ENCODE measurements around the gene MACROH2A1. TPM values are rescaled to one million over a fixed set of nuclear protein-coding genes. Genes with fewer than 3 reads are reported as not detected.
A peak's percentile ranks its signal among the peaks of the same experiment; 100 is the strongest.

MACROH2A1 gene
- total RNA-seq, 4 donors from 2014 or later, result 196 to 251 (median 209) TPM

DNA sequence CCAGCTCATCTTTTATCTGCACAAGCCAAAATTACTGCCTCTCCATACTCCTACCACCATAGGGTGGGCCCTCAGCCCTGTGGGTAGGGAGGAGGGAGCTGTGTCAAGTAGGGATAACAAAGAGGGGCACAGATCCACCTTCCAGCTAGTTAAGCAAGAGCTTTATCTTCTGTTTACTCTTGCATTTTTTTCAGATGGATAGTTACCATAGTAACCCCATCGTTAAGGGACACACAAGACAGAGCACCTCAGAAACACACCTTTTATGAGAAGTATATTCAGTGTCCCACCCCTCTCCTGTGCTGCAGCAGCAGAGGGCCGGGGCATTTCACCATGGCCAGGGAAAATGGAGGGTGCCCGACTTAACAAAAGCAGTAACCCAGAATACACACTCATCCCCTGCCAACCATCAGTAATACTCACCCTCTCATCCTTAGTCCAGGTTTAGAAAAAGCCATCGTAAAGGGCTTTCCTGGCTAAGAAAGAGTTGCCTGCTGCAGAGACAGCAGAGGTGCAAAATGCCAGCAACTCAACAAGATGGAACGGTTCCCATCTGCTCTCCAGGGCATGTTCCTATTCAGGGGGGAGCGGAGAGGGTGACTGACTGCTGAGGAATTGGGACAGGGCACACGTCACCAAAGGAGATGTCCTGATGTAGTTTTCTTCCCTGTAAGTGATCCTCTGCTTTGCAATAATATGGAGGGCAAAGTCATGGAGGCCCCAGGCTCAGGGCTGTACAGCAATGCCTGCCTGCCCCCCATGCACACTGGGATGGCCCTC, 25.1 kb downstream of the MACROH2A1 start:
- TF ChIP-seq EP300 (IDR thresholded peaks at IDR 0.05) (no peak), POLR2A (IDR thresholded peaks at IDR 0.05) (no peak), POLR2AphosphoS5 (IDR thresholded peaks at IDR 0.05) (no peak)
- TF ChIP-seq, protein P1, sequence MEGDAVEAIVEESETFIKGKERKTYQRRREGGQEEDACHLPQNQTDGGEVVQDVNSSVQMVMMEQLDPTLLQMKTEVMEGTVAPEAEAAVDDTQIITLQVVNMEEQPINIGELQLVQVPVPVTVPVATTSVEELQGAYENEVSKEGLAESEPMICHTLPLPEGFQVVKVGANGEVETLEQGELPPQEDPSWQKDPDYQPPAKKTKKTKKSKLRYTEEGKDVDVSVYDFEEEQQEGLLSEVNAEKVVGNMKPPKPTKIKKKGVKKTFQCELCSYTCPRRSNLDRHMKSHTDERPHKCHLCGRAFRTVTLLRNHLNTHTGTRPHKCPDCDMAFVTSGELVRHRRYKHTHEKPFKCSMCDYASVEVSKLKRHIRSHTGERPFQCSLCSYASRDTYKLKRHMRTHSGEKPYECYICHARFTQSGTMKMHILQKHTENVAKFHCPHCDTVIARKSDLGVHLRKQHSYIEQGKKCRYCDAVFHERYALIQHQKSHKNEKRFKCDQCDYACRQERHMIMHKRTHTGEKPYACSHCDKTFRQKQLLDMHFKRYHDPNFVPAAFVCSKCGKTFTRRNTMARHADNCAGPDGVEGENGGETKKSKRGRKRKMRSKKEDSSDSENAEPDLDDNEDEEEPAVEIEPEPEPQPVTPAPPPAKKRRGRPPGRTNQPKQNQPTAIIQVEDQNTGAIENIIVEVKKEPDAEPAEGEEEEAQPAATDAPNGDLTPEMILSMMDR (IDR thresholded peaks at IDR 0.05), result no peak
- Histone ChIP-seq H3K36me3 (peaks cover 52% of the 10 kb centered on the region), H3K9me3 (no peaks in the 10 kb centered on the region), H3K27ac (no peak overlapping the region), H3K4me1 (peaks cover 13% of the 10 kb centered on the region), H3K27me3 (no peaks in the 10 kb centered on the region), H3K4me3 (no peak overlapping the region)
- DNase-seq (ENCODE audit: low spot score in 2 of 2), result peak in 1 of 2 donors; percentile 19
- 54% methylated on average over 7 of the region's 7 CpGs for WGBS

DNA sequence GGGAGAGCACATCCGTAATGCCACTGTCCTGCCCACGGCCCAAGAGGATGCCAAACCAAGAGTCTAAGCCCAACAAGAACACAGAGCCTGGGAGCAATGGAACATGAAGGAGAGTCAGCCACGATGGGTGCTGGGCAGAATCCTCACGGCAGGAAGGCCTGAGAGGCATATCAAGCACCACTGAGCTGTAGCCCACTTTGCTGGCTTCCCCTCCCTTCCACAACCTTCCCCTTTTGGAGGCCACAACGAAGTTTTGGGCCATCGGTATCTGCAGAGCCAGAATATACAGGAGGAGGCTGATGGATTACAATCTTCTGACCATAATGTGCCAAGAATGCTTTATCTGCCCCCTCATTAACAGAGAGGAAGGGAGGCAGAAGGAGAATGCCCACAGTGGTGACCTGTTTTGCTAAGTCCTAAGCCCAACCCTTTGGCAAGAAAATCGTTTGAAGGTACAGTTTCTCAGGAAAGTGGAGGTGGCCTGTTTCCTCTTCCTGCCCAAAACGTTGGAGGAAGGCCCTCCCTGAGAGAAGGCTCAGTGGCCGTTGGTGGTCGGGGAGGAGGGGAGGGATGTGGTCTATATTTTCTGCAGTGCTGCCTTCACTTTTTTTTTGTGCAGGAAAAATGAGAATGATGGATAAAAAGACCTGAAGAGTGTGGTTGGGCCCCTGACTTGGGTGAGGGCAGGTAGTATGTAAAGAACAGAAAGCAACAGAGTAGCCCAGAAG, 26.2 kb downstream of the MACROH2A1 start:
- H3K27ac ChIP-seq, result no peak overlapping the region
- no peaks in the 10 kb centered on the region for H3K9me3 ChIP-seq
- H3K4me3 ChIP-seq, result no peak overlapping the region
- H3K36me3 ChIP-seq, result peaks cover 57% of the 10 kb centered on the region
- peaks cover 6% of the 10 kb centered on the region for H3K4me1 ChIP-seq
- DNase-seq (ENCODE audit: low spot score in 2 of 2), result peak in 1 of 2 donors; percentile 30
- 76% methylated on average over 7 of the region's 10 CpGs for WGBS
- no peaks in the 10 kb centered on the region for H3K27me3 ChIP-seq
- TF ChIP-seq POLR2A (IDR thresholded peaks at IDR 0.05) (no peak), POLR2AphosphoS5 (IDR thresholded peaks at IDR 0.05) (no peak), EP300 (IDR thresholded peaks at IDR 0.05) (no peak)
- TF ChIP-seq, protein P1 (IDR thresholded peaks at IDR 0.05), result no peak

DNA sequence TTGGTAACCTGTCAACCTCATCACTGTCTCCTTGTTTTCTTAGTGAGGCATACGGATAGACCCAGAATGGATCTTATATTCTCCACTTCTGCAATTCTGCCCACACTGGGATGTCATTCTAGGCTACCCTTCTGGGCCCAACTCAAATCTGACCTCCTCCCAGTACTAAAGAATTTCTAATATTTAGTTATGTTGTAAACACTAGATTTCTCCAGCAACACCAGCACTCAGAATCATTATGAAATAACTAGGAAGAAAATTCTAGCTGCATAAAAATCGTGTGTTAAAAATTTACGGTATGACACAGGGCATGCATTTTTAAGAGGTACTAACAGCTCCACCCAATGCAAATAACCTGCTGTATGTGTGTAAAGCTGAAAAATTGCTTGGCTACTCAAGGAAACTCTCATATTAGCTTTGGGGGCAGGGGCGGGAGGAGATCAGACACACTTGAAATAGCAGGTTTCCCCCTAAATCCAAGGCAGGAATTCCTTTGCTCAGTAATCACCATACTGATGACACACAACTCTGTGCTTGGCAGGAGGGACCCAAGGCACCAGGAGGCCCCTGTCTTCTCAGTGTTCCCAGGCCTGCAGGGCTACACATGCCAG, 27.3 kb downstream of the MACROH2A1 start:
- no peaks in the 10 kb centered on the region for H3K27me3 ChIP-seq
- DNase-seq (ENCODE audit: low spot score in 2 of 2), result peak in 1 of 2 donors; percentile 40
- no peaks in the 10 kb centered on the region for H3K9me3 ChIP-seq
- TF ChIP-seq POLR2A (IDR thresholded peaks at IDR 0.05) (no peak), EP300 (IDR thresholded peaks at IDR 0.05) (no peak), POLR2AphosphoS5 (IDR thresholded peaks at IDR 0.05) (no peak)
- TF ChIP-seq, protein P1 (IDR thresholded peaks at IDR 0.05), result no peak
- WGBS, result 62% methylated on average over 4 of the region's 4 CpGs
- no peak overlapping the region for H3K4me3 ChIP-seq
- no peak overlapping the region for H3K27ac ChIP-seq
- peaks cover 58% of the 10 kb centered on the region for H3K36me3 ChIP-seq
- H3K4me1 ChIP-seq, result peaks cover 4% of the 10 kb centered on the region

DNA sequence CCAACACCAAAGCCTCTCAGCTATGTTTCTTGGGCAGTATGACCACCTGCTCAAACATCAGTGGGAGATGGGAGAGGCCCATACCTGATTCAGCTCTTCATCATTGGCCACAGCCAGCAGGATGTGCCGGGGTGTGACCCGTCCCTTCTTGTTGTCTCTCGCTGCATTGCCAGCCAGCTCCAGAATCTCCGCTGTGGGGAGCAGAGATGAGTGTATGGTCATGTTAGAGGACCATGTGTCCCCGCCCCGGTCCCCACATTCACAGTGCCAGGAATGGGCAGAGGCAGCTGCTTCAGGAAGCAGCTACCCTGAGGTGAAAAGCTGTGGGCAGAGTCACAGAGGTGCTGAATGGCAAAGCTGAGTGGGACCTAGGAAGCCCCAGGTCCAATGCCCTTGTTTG, 29.1 kb downstream of the MACROH2A1 start:
- Histone ChIP-seq H3K27me3 (no peaks in the 10 kb centered on the region), H3K36me3 (peaks cover 61% of the 10 kb centered on the region), H3K27ac (no peak overlapping the region), H3K9me3 (no peaks in the 10 kb centered on the region), H3K4me1 (peaks cover 2% of the 10 kb centered on the region), H3K4me3 (no peak overlapping the region)
- WGBS, result 100% methylated on average over 4 of the region's 6 CpGs
- peak in 1 of 2 donors; percentile 53 for DNase-seq (ENCODE audit: low spot score in 2 of 2)
- TF ChIP-seq POLR2A (IDR thresholded peaks at IDR 0.05) (no peak), EP300 (IDR thresholded peaks at IDR 0.05) (no peak), POLR2AphosphoS5 (IDR thresholded peaks at IDR 0.05) (no peak)
- TF ChIP-seq, protein P1 (IDR thresholded peaks at IDR 0.05), result no peak

DNA sequence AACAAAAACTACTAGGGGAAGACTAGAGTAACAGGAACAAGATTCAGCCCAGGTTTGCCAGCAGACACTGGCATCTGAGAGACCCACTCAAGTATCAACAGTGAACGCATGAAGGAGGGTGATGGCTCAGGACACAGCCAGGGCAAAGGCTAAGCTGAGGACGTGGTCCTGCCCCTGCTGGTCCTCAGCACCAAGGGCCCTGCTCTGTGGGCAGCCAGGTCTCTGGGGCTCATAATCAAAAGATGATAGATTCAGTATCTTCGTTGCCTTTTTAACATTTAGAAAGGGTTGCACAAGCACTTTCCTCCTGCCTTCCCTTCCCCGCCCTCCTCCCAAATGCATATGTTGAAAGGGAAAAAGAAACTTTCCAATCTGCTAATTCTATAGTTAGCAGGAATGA, 31.5 kb downstream of the MACROH2A1 start:
- H3K9me3 ChIP-seq, result no peaks in the 10 kb centered on the region
- DNase-seq (ENCODE audit: low spot score in 2 of 2), result peak in 1 of 2 donors; percentile 18
- 84% methylated on average over 4 of the region's 4 CpGs for WGBS
- no peaks in the 10 kb centered on the region for H3K27me3 ChIP-seq
- no peak for TF ChIP-seq EP300 (IDR thresholded peaks at IDR 0.05)
- TF ChIP-seq, protein P1 (IDR thresholded peaks at IDR 0.05), result no peak
- TF ChIP-seq POLR2A (IDR thresholded peaks at IDR 0.05), result no peak
- no peak for TF ChIP-seq POLR2AphosphoS5 (IDR thresholded peaks at IDR 0.05)
- H3K36me3 ChIP-seq, result peaks cover 64% of the 10 kb centered on the region
- no peak overlapping the region for H3K27ac ChIP-seq
- H3K4me3 ChIP-seq, result no peak overlapping the region
- H3K4me1 ChIP-seq, result peaks cover 8% of the 10 kb centered on the region
